Measurements from ENCODE around the gene ADGRF1.

ADGRF1 gene

GRCh38 chr6:46973029-46973428 lies 69.1 kb downstream of the ADGRF1 start:
- DNase-seq: no peak

- no peak for DNase-seq
Measured at GRCh38 chr6:46972531-46972930, 69.6 kb downstream of the ADGRF1 start.

DNA sequence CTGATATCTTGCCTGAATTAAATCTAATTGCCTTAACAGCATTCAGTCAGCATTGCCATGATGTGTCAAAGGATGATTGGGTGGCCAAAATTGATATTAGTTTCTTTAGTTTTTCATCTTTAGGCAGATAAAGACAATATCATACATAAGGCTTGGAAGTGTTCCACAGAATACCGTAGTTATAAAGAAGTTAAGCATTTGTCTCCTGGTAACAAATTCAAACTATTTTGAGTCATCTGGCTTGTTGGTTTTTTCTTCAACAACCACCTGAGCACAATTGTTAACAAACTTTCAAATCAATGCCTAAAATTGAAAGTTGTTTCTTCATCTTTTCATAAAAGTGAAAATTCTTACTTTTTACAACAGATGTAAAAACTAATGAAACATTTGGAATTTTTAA lies 72.9 kb downstream of the ADGRF1 start:
- no peak for DNase-seq

DNA sequence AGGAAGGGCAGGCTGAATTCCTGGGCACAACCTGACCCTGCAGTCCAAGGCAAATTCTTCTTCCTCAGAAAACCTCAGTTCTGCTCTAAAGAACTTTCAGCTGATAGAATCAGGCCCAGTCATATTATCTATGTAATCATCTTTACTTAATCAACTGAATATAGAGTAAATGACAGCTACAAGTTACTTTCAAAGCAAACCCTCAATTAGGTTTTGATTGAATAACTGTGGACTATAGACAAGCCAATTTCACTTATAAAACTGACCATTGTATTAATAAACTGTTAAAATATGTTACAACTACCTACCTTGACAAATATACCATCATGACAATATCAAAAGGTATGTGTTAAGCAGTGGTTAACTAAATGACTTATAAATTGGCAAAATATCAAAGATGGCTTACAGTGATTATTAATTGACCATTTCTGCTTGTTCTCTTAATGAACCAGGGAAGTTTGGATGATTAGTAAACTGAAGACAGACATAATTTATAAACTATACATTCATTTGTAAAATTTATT lies 74.2 kb downstream of the ADGRF1 start:
- no peak for DNase-seq

DNA sequence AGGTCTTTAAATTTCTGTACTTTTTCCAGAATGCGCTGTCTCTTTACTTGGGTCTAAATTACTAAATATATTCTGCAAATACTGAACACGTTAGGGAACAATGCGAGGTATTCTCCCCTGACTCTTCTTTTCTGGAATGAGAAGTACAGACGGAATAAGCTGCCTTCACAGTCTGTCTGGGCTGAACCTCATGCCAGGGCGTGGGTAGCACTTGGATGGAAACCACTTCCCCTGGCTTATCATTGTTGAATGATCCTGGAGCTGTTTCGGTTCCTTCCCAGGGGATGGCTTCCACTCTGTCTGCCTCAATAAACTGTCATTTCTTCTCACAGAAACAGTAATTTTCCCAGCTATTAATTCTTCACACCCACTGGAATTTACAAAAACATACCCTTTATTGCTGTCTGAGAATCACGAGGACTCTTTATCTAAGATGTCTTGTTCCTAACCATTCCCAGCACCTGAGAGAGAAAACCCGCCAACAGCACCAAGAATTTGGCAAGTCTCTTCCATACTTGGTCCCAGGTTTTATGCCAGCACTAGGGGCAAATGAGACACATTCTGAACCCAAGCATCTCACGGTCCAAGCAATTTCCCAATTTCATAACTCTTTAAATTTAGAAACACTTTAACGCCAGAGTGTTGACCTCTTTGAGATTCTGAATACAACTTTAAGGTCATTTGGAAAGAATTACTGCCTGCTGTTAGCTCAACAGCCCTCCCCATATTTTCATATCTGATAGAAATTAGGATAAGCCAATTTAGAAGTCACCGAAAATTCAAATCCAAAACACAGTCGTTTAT lies 77.2 kb downstream of the ADGRF1 start:
- no peak for DNase-seq

DNA sequence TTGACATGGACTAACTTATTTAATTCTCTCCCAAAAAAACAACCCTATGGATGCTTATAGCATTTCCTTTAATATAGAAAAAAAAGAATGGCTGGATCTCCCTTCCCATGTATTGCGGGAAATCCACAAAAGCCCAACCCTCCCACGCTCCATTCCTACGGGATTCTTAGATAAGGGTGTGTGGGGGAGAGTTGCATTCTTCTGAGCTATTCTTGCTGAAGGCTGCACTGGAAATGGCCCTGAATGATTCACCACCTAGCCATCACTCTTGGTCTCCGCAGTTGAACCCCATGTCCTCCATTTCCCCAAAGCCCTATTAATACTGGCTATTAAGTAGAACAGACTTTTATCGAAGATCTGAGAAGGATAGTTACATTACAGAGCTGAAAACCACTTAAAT lies 78.5 kb downstream of the ADGRF1 start:
- DNase-seq: no peak

- DNase-seq: no peak
Measured at GRCh38 chr6:46963039-46963438, 79.1 kb downstream of the ADGRF1 start.

DNA sequence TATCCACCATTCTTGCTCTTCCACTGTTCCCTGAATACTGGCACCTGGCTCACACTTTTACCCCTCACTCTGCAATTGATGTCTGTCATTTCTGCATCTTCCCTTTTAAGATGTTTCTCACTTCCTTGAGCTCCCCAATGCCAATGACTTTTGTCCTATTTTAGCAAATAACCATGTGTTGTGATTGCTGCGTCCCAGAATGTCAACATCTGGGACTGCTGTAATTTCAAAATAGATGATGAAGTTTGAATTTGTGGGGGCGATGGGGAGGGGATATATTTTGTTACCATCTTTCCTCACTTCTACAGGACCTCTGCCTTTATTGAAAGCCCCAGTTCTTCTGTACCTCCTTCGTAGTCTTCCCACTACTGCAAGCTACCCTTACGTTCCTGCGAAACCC lies 80.4 kb downstream of the ADGRF1 start:
- no peak for DNase-seq

DNA sequence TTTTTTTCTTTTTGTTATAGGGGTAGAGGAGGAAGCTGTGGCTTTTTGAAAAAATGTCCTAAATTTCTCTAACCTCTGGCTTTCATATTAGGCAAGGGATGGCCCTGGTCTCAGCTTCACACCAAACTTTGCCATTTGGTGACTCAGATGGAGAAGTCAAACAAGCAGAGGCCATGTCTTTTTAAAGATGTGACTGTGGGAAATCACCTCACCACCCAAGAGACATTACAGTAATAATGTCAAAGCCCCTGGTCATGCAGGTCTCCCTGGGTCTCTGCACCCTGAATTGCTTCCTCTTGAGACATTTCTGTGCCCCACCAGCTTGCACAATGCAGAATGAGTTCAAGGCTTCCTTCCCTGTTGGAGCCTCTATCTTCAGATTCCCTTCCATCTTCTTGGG lies 80.9 kb downstream of the ADGRF1 start:
- no peak for DNase-seq

GRCh38 chr6:46959419-46959818 lies 82.7 kb downstream of the ADGRF1 start:
- DNase-seq: no peak

DNA sequence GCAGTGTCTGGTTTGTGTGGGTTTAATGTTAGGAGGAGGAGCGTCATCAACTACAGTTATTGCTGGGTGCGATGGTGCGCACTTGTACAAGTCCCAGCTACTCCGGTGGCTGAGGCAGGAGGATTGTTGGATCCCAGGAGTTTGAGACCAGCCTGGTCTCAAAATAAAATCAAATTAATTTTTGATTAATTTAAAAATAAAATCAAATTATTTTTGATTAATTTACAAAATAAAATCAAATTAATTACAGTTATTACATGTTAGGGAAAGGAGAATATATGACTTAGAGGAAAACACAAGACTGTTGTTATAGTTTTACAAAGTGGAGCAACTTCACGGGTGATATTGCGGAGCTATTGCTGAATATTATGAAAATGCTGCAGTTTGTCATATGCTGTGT lies 85.7 kb downstream of the ADGRF1 start:
- DNase-seq: no peak

- no peak for DNase-seq
Measured at GRCh38 chr6:46954837-46955451, 87.2 kb downstream of the ADGRF1 start.

DNA sequence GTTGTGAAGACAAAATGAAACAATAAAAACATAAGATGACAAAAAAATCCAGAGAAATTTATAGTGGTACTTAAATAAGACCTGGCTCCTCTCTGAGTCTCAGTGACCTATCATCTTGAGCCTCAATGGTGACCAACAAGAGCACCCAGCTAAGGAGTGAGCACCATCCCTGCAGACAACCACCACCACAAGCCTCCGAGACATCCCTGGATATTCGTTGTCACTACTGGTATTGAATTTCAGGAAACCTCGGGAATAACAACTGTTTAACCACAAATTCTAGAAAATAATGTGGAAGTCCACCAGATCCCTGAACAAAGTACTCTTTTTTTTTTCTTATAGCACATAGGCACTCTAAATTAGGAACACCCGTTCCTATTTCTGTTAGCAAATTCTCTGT lies 88.2 kb downstream of the ADGRF1 start:
- no peak for DNase-seq

DNA sequence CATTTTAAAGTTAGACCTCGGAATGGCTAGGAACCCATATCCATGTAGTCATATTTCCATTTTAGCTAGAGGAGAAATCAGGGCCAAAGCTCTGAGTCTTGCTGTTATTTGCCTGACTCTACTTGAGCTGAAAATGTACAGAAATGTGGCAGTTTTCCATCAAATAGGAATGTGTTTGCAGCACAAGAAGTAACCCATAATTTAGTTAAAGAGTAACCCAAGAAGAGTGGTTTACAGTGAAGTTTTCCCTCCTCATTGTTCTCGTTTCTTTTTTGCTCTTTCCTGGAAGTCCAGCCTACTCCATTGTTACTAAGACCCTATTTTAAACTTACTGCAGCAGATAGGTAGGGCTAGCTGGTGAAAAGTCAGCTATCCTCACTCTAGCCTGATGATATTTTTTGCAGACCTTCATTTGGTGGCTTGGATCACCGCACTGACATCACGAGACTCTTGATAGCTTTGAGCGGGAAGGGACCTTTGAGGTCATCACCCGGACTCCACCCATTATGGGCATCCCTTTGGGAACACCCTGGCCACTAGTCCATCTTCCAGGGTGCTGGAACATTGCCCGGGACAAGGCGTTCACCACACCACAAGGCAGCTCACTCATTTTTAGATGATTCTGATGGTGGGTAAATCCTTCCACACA lies 92.4 kb downstream of the ADGRF1 start:
- no peak for DNase-seq

- no peak for DNase-seq
Measured at GRCh38 chr6:46948699-46949098, 93.4 kb downstream of the ADGRF1 start.

Measured in activated CD4-positive, alpha-beta T cell treated with anti-CD3 and anti-CD28 coated beads for 4 hours (primary cell).